Measurements from ENCODE around the gene TINAG.

DNA sequence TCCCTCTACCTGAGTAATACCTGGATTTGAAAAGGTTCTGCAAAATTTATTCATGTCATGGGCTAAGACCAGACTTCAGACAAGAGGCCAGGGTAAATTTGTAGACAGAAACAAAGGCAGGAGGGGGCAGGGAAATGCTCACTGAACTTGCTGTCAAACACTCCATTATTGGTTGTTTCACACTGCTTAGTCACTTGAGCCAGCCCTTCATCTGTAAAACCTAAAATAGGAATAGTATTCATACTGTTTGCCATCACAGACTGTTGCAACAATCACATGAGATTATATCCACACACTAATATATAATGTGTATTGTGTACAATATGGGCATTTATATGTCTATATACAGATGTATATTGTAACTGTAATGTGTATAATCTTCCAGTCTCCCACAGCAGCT, 6.5 kb upstream of the TINAG start:
- TF ChIP-seq, protein P1, sequence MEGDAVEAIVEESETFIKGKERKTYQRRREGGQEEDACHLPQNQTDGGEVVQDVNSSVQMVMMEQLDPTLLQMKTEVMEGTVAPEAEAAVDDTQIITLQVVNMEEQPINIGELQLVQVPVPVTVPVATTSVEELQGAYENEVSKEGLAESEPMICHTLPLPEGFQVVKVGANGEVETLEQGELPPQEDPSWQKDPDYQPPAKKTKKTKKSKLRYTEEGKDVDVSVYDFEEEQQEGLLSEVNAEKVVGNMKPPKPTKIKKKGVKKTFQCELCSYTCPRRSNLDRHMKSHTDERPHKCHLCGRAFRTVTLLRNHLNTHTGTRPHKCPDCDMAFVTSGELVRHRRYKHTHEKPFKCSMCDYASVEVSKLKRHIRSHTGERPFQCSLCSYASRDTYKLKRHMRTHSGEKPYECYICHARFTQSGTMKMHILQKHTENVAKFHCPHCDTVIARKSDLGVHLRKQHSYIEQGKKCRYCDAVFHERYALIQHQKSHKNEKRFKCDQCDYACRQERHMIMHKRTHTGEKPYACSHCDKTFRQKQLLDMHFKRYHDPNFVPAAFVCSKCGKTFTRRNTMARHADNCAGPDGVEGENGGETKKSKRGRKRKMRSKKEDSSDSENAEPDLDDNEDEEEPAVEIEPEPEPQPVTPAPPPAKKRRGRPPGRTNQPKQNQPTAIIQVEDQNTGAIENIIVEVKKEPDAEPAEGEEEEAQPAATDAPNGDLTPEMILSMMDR (conservative IDR thresholded peaks at IDR 0.05 in 1 of 2, IDR thresholded peaks at IDR 0.05 in 1 of 2; ENCODE audit: extremely low read depth in 1 of 2, insufficient read depth in 1 of 2, low read depth in 1 of 2, low read length in 2 of 2) = no peak
- no peak for TF ChIP-seq EZH2 (IDR thresholded peaks at IDR 0.05; ENCODE audit: borderline replicate concordance, low read length)

All from mammary epithelial cell (primary cell).